ENCODE results near the gene SAFB2.

GRCh38 chr19:5624018-5624663 is 1.6 kb upstream of the SAFB2 start:
- TF ChIP-seq CTCF (IDR thresholded peaks at IDR 0.05) (no peak), POLR2AphosphoS5 (IDR thresholded peaks at IDR 0.05) (no peak)

All from gastroesophageal sphincter (tissue), 3 donors.